ENCODE results near the gene SMARCC1.

GRCh38 chr3:47713655-47714054 lies 68.0 kb downstream of the SMARCC1 start:
- TF ChIP-seq, protein P1, sequence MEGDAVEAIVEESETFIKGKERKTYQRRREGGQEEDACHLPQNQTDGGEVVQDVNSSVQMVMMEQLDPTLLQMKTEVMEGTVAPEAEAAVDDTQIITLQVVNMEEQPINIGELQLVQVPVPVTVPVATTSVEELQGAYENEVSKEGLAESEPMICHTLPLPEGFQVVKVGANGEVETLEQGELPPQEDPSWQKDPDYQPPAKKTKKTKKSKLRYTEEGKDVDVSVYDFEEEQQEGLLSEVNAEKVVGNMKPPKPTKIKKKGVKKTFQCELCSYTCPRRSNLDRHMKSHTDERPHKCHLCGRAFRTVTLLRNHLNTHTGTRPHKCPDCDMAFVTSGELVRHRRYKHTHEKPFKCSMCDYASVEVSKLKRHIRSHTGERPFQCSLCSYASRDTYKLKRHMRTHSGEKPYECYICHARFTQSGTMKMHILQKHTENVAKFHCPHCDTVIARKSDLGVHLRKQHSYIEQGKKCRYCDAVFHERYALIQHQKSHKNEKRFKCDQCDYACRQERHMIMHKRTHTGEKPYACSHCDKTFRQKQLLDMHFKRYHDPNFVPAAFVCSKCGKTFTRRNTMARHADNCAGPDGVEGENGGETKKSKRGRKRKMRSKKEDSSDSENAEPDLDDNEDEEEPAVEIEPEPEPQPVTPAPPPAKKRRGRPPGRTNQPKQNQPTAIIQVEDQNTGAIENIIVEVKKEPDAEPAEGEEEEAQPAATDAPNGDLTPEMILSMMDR (IDR thresholded peaks at IDR 0.05): no peak
- TF ChIP-seq POLR2A (IDR thresholded peaks at IDR 0.05): no peak
- no peak for TF ChIP-seq POLR2AphosphoS5 (IDR thresholded peaks at IDR 0.05)

Data from upper lobe of left lung (tissue), 4 donors.